SK-N-DZ (cell line): ENCODE data around the gene RBBP9.
A peak's percentile ranks its signal among the peaks of the same experiment; 100 is the strongest.
"Not testable (repeated sequence)": the region's sequence is repeated elsewhere in the genome, so short reads cannot be mapped to it uniquely, and the experiment has no call there.

Experiments
- DNase-seq: peaks from one replicate; pipeline ENCODE4 v3.0.0-alpha.2; 2015; ENCODE audit warnings: low spot score
- small RNA-seq, 2 experiments: library from RNA; depleted of rRNA; stranded (forward); fragments of <200 nt; gene quantifications; one replicate each; pipeline ENCODE3, GENCODE V24; 2014

RBBP9 gene

GRCh38 chr20:18504479-18505060, 7.5 kb upstream of the RBBP9 start:
- no peak for DNase-seq

- DNase-seq: not testable (repeated sequence)
Measured at GRCh38 chr20:18501672-18502071, 4.6 kb upstream of the RBBP9 start.

DNA sequence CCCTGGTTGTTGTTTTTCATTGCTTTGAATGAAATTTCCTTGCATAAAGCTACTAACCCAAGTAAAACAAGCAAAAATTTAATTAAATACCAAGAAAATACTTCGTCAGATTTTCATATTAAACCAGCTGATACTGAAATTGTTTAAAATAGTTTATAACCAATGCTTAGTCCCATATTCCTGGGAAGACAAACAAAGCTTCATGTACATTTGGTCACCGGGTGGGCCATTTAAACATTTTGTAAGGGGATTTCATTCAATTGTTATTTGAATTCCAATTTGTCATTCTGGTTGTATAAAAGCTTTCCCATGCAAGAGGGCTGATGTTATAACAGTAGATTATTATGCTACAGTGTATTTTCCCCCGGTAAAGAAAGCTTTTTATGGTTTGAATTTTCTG, 578 bp upstream of the RBBP9 start:
- no peak for DNase-seq

DNA sequence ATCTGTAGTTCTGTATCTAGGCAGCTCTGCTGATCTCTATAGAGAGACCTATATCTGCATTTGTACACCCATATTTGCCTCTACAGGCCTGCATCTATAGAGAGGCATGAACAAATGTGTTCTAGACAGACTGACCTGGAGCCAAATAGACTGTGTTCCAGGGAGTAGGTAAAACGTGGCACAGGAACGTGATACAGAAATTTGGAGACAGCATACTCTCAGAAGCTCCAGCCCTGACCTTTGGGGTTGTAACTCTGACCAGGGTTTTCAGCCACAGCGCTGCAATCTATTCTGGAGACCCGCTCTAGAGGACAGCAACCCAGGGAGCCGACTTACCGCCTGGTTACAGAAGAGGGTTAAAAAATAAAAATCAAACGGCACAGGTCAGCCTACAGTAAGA, 983 bp downstream of the RBBP9 start:
- DNase-seq: no peak

- no peak for DNase-seq
Measured at GRCh38 chr20:18488301-18488700, 8.7 kb downstream of the RBBP9 start.

- no peak for DNase-seq
Measured at GRCh38 chr20:18481596-18481995, 15.4 kb downstream of the RBBP9 start.

GRCh38 chr20:18477821-18478220, 19.2 kb downstream of the RBBP9 start:
- no peak for DNase-seq

DNA sequence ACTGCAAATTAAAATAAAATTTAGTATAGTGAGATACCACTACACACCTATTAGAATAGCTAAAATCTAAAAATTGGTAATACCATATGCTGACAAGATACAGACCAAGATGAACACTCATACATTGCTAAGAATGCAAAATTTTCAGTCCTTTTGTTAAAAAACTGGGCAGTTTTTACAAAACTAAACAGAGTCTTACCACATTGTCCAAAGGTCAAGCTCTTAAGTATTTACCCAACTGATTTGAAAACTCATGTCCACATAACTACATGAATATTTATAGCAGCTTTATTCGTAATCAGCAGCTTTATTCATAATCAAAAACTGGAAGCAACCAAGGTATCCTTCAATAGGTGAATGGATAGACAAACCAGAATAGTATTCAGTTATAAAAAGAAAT, 19.8 kb downstream of the RBBP9 start:
- DNase-seq: no peak

GRCh38 chr20:18466894-18467730, 29.9 kb downstream of the RBBP9 start, which contains the start of the genes DZANK1 and POLR3F:
DZANK1 (minus strand) TSS chr20:18467030; CDS start chr20:18465358, 1,672 bp downstream.
POLR3F (plus strand) TSS chr20:18467390; CDS start chr20:18467507, 117 bp downstream.
- DNase-seq: peak; percentile 98

DNA sequence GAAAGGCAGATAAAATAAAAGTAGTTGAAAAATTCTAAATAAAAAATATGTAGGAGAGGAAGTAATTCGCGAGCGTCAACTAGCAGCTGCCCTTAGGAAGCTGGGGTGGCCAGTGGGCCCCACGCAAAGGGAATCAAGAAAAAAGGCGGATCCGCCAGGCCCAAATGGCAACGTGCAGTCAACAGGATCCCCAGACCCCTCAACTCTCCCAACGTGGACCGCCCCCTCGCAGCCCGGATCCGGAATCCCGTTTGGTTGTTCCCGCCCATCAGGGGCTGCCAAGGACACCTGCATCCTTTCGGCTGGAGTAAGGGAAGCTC, 30.5 kb downstream of the RBBP9 start:
- no peak for DNase-seq

DNA sequence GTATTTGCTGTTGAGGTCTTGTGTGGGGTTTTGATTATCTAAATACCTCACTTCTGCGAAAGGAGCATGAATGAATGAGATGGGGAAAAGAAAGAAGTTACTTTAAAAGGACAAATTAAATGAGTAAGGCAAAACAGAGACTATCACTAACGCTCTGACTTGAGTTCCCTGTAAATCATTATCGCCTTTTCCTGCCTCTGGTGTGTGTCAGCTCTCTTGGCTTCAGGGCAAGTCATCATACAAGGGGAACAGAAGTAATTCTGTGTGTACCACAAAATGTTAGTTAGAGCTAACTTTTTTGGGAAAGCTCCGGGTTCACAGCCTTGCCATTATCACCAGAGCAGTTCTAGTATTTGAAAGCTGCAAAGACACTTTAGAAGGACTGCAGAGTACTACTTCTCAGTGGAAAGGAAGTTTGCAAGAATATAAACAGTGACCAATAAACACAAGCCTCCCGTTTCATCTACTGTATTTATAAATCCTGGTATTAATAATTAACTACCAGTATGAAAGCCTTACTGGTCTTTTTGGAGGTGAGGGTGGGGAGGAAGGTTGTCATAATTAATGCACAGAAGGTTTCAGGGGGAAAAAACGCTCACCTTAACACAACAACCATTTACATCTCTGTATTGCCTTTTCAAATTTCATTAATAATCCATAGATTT, 31.4 kb downstream of the RBBP9 start:
- no peak for DNase-seq

GRCh38 chr20:18456600-18456999, 40.4 kb downstream of the RBBP9 start:
- no peak for DNase-seq

- DNase-seq: peak; percentile 10
Measured at GRCh38 chr20:18443886-18444285, 53.1 kb downstream of the RBBP9 start.

- no peak for DNase-seq
Measured at GRCh38 chr20:18440403-18440802, 56.6 kb downstream of the RBBP9 start.

DNA sequence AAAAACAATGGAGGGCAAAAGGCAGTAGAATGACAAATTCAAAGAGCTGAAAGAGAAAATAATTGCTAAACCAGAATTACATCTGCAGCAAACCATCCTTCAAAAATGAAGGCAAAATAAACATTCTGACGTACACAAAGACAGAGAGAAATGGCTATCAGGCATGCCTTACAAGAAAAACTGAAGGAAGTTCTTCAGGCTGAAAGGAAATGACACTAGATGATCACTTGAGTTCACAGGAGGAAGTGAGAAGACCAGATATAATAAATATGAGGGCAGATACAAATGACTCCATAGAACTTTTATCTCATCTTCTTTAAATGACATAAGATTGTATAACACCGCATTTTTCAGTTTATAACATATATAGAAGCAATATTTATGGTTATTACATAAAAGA, 60.2 kb downstream of the RBBP9 start:
- DNase-seq: no peak

Small RNA genes within 50 kb of the gene (small RNA-seq; reads per million reads assigned to genes)
- 0 reads per million in 2 experiments for gene MIR3192
